ENCODE data around the gene SAMD4B.
"Not testable (repeated sequence)": the region's sequence is repeated elsewhere in the genome, so short reads cannot be mapped to it uniquely, and the experiment has no call there.

The SAMD4B gene, protein sequence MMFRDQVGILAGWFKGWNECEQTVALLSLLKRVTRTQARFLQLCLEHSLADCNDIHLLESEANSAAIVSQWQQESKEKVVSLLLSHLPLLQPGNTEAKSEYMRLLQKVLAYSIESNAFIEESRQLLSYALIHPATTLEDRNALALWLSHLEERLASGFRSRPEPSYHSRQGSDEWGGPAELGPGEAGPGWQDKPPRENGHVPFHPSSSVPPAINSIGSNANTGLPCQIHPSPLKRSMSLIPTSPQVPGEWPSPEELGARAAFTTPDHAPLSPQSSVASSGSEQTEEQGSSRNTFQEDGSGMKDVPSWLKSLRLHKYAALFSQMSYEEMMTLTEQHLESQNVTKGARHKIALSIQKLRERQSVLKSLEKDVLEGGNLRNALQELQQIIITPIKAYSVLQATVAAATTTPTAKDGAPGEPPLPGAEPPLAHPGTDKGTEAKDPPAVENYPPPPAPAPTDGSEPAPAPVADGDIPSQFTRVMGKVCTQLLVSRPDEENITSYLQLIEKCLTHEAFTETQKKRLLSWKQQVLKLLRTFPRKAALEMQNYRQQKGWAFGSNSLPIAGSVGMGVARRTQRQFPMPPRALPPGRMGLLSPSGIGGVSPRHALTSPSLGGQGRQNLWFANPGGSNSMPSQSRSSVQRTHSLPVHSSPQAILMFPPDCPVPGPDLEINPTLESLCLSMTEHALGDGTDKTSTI

DNA sequence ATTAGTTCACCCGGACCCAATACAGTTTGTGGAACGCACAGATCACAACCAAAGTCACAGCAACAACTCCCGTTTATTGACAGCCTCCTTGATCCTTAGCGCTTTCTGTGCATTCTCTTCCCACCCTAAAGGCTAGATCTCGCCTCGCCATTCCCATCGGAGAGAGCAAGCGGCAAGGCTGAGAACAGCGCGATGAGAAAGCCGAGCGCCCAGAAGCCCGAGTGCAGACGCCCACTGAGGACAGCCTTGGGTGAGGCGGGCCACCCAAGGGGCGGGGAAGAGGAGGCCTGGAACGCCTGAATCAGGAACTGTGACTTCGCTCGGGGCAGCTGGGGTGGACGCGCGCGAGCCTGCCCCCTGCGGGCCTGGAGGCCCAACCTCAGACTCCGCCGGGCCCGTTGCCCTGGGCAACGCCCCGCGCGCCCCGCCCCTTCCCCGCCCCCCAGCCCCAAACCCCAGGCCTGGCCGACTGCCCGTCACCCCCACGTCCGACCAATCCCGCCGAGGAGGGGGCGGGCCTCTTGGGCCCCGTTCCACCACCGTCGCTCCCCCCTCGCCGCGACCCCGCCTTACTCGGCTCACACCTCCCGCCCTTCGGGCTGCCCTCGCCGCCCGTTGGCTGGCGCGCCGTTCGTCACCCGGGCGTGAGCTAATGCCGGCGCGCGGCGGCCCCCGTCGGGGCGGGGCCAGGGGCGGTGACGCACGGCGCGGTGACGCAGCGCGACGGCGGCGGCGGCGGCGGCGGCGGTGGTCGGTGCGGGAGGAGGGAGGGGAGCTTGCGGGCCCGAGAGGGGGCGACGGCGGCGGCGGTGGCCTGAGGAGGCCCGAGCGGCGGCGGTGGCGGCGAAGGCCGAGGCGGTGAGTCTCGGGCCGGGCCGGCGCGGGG, at the start of gene SAMD4B:
Gene SAMD4B (plus strand): TSS at position 703 of the 886 bp plus-strand sequence. CDS start 14,473 bp downstream, outside the sequence.
- peak; percentile 98 for DNase-seq (ENCODE audit: low spot score)

DNA sequence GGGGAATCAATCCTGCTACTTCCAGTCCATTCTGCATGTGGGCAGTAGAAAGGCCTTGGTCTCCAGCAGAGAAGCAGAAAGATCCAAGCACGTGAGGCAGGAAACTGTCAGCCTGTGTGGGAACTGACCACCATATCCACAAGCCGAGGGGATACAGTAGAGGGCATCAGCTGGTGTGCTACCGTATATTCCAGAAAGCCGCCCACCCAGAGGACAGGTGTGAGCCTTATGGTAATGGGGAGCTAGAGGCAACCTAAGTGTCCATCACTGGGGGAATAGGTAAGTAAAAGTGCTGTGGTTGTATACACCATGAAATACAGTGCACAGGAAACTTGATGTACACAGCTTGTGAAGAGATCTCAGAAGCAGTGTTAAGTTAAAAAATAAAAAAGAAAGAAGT, 48.8 kb upstream of the SAMD4B start:
- no peak for DNase-seq (ENCODE audit: low spot score)

DNA sequence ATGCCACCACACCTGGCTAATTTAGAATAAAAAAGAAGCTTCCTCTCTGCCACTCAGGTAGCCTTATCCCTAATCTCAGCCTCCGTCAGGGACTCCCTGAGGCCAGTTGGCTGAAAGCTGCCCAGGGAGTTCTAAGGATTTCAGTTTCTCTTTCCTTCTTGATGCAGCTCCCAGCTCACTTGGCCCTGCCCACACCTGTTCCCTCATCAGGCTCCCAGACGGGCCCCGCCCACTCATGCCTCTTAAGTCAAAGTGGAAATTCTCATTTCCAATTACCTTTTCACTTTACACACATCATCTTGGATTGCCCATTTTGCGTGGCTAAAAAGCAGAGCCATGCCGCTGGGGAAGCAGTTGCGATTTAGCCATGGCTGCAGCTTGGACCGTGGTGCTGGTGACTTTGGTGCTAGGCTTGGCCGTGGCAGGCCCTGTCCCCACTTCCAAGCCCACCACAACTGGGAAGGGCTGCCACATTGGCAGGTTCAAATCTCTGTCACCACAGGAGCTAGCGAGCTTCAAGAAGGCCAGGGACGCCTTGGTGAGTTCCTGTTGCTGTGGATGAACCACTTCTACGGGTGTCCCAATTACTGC, 46.1 kb upstream of the SAMD4B start, which contains the start of gene IFNL1:
Gene IFNL1 (plus strand): TSS at position 353 of the 591 bp plus-strand sequence. CDS start 15 bp downstream, at position 368.
- DNase-seq (ENCODE audit: low spot score): no peak

DNA sequence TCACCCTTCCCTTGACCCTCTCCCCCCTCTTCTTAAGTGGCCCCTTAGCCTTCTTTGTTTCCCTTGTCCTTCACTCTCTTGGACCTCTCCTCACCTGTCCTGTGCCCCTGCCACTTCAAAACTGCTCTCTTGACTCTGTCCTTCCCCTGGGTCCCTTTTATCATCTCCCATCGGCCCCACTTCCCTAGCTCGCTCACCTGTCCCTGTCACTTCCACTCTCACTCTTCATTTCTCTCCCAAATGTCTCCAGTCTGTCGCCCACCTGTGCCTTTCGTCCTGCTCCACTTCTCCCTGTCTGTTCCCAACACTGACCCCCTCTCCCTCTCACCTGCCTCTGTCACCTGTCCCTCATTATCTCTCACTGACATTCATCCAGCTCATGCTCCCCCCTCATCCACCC, 45.3 kb upstream of the SAMD4B start:
- no peak for DNase-seq (ENCODE audit: low spot score)

DNA sequence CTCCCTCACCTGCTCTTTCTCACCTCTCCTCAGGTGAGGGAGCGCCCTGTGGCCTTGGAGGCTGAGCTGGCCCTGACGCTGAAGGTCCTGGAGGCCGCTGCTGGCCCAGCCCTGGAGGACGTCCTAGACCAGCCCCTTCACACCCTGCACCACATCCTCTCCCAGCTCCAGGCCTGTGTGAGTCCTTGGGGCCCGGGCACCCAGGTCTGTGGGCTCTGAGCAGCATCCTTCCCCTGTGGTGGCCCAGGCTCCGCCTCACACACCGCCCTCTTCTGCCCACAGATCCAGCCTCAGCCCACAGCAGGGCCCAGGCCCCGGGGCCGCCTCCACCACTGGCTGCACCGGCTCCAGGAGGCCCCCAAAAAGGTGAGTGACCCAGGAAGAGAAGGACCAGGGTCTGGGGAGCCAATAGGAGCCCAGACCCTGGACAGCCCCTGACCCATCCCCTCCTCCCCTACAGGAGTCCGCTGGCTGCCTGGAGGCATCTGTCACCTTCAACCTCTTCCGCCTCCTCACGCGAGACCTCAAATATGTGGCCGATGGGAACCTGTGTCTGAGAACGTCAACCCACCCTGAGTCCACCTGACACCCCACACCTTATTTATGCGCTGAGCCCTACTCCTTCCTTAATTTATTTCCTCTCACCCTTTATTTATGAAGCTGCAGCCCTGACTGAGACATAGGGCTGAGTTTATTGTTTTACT, 44.1 kb upstream of the SAMD4B start:
- DNase-seq (ENCODE audit: low spot score): no peak

DNA sequence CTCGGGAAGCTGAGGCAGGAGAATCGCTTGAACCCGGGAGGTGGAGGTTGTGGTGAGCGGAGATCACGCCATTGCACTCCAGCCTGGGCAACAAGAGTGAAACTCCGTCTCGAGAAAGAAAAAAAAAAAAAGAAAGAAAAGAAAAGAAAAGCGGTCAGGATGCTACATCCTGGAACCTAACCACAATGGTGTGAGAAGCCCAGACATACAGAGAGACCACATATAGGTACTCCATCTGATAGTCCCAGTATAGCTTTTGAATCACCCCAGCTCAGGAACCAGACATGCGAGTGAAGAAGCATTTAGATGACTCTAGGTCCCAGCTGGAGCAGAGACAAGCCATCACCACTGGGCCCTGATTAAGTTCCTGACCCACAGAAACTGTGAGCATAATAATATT, 42.8 kb upstream of the SAMD4B start:
- no peak for DNase-seq (ENCODE audit: low spot score)

DNA sequence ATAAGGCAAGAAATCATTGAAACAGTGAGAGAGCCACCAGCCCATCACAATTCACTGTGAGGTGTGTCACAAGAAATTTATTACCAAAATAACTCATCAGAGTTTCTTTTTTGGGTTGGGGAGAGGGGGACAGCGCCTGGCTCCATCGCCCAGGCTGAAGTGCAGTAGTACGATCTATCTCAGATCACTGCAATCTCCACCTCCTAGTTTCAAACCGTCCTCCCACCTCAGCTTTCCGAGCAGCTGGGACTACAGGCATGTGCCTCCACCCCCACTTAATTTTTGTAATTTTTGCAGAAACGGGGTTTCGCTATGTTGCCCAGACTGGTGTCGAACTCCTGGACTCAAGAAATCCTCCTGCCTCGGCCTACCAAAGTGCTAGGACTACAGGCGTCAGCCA, 42.4 kb upstream of the SAMD4B start:
- DNase-seq (ENCODE audit: low spot score): no peak

DNA sequence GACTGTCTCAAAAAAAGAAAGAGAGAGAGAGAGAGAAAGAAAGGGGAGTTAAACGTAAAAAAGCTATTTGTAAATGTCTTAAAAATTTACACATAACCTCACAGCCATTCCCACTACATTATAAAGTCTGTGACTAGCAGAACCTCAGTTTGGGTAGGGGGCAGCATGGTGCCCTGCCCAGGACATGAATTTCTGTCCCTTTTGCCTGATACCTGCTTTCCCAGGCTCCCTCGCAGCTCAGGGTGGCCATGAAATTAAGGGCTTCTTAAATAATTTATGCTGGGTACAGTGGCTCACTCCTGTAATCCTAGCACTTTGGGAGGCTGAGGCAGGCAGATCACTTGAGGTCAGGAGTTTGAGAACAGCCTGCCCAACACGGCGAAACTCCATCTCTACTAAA, 41.2 kb upstream of the SAMD4B start:
- DNase-seq (ENCODE audit: low spot score): no peak

DNA sequence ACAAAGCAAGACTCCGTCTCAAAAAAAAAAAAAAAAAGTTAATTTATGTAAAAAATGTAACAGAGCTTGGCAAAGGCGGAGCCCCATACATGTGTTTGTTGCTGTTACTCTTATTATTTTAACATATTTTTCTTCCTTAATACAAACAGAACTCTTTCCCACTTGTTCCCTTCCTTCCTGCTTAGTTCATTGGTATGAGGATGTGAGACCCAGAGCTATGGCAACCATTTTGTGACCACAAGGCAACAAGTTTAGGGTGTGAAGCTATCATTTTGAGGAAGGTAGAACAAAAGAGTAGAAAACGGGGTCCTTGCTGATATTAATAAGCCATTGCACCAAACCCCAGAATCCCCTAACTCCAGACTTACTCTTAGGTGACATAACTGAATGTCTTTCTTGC, 40.7 kb upstream of the SAMD4B start:
- DNase-seq (ENCODE audit: low spot score): no peak

DNA sequence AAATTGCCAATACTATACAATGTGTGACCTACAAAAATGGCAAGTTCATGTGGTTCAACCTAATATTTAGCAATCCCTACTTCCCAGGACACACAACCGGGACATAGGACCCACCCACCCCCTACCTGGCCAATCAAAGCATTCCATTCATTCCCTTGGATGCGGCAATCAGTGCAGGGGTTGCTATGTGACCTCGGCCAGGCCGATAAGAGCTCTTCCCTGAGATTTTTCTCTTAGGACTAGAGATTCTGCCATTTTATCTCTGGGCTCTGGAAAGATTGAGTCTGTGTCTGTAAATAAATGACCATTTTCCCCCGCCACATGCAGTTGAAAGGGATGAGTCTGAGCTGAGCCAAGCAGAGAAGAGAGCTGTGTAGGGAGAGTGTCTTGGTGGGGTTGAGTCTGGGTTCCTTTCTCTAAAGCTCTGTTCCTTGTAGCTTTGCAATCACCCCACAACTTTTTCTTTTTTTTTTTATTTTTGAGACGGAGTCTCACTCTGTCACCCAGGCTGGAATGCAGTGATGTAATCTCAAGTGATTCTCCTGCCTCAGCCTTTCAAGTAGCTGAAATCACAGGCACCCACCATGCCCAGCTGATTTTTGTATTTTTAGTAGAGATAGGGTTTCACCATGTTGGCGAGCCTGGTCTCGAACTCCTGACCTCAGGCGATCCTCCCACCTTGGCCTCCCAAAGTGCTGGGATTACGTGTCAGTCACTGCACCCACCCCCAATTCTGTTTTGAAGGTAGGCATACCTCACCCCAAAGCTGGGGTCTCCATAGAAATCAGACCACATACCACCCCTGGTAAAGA, 38.6 kb upstream of the SAMD4B start:
- no peak for DNase-seq (ENCODE audit: low spot score)

DNA sequence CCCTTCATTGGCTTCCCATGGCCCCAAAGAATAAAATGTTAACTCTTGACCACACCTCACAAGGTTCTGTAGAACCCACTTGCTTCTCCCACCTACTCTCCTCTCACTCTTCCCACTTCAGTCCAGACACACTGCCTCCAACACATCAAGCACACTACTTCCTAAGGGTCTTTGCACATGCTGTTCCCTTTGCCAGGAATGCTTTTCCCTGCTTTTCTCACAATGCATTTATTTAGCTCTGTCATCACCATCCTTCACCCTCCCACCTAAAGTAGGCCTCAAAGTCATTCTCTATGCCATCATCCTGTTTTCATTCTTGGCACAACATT, 38.1 kb upstream of the SAMD4B start:
- no peak for DNase-seq (ENCODE audit: low spot score)

DNA sequence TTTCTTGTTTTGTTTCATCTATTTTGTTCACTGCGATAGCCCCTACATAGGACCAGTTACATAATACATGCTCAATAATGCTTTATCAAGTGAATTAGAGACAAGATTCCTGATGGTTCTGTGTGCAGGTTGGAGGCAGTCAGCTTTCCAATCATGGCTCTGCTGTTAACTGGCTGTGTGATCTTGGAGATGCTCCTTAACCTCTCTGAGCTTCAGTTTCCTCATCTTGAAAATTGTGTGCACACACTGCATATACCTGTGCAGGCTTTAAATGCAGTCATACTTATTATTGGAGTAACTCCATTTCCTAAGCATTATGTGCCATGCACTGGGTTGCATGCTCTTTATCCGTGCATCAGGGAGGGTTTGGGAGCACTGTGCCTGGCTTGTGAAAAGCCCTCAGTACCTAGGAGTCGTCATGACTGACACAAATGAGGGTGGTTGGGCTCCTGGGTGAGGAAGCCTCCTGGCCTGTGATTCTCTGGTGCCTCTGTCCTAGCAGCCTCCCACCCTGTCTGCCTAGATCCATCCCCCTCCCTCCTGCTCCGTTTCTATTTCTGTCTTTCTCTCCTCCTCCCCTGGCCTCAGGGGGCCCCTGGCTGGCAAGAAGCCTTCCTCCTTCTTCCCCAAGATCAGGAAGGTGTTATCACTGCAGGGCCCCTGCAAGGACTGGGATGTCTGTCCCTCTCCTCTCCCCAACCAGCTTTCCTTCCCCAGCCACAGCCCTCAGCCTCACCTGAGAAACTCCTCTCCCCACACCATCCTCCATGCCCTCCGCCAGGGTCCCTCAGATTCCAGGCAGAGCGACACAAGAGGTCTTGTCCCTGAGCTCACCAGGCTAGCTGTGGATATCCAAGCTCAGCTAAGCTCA, 37.3 kb upstream of the SAMD4B start:
- no peak for DNase-seq (ENCODE audit: low spot score)

DNA sequence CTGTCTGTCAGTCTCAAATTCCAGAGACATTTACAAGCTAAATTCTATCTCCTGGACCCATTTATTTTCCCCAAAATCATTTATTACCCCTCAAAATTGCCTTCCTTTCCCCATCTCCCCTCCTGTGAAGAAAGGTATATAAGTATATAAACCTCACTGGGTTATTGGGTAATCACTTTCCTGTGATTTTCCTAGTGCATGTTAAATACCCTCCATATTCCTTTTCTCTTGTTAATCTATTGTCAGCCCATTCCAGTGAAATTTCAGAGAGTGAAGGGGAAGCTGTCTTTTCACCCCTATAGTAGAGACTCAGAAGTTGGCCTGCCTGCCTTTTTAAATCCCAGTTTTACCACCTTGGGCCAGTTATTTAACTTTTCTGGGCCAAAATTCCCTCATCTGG, 36.1 kb upstream of the SAMD4B start:
- DNase-seq (ENCODE audit: low spot score): no peak

DNA sequence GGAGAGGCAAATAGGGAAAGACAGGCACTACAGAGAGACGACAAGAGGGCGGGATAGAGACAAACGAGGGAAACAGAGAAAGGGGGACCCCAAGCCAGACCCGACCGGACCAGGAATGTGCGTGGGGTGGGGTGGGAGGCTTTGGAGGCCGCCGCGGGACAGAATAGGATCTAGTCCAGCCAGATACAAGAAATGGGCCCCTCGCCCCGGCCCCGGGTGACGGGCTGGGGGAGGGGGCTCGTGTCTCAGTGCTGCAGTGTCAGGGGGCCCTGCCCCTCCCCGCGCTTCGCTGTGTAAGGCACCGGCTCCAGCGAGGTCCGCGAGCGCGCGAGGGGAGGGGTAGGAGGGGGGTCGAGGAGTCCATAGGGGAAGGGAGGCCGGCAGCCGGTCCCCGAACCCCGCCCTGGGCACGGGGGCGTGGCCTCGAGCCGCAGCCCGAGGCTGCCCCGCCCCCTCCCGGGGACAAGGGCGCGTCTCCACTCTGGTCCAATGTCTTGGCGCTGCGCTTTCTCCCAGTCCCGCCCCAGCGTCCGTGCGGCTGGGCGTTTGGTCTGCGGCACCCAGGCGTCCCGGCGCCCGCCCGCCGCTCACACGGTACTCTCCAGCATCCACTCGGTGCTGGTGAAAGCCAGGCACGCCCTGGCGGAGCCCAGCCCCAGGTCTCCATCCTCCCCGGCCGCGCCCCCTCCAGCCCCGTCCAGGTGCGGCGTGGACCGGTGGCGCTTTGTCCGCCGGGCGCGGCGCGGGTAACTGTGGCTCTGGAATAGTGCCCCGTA, 35.0 kb upstream of the SAMD4B start:
- no peak for DNase-seq (ENCODE audit: low spot score)

DNA sequence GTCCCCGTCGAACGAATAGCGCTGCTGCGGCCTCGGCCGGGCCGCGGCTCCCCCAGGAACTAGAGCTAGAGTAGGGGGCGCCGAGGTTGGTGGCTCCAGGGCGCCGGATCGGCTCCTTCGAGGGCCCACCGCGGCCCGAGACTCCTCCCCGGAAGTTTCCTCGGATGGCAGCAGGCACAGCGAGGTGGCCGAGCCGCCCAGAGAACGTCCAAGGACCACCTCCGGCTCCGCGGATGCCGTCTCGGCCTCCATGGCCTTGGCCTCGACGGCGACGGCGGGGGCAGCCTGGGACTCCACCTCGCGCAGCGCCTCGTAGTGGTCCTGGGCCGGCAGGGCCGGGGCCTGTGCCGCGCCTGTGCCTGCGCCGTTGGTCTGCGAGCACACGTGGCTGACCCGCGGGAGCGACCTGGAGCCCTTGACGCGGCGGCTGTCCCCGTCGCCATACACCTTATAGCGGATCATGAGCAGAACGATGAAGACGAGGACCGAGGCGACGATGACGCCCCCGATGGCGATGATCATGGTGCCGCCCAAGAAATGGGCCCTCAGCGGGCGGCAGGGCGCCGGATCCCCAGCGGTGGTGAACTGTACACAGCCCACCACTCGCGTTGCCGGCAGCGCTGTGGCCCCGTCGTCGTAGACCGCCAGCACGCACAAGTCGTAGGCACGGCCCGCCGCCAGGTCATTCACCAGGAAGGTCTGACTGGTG, 34.2 kb upstream of the SAMD4B start:
- no peak for DNase-seq (ENCODE audit: low spot score)

DNA sequence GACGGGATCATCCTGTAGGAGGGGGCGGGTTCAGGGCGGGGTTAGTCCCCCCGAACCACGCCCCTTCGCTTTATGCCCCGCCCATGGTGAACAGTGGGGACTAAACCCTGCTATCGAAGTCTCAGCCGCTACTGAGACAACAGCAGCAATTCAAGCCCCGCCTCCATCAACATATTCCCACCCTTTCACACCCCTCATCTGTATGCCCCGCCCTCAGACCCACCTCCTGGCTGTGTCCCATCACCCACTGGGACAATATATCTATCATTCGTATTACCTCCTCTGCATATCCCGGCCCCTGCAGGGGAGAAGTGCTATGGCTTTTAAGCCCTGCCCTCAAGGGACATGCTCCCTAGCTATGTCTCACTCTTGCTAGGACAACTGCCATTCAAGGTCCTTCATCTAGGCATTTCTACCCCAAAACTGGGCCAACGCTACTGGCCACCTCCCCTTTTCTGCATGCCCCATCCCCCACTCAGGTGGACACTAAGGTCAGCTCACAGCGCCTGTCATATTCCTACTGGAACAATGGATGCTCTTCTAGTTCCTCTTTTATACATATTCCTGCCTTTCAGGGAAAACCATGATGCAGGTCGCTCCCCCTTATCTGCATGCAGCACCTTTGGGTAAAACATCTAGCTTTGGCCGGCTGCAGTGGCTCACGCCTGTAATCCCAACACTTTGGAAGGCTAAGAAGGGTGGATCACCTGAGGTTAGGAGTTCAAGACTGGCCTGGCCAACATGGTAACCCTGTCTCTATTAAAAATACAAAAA, 33.5 kb upstream of the SAMD4B start:
- DNase-seq (ENCODE audit: low spot score): no peak

DNA sequence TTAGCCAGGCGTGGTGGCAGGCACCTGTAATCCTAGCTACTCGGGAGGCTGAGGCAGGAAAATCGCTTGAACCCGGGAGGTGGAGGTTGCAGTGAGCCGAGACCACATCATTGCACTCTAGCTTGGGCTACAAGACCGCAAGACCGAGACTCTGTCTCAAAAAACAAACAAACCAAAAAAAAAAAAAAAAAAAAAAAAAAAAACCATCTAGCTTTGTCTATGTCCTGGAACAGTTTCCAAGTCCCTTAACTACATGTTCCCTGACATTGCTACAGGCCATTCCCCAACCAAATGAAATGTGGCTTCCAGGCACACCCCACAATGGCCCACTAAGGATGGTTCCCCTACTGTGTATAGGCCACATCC, 32.9 kb upstream of the SAMD4B start:
- not testable (repeated sequence) for DNase-seq (ENCODE audit: low spot score)
